HG02938 (cell line): ENCODE measurements around the gene NR3C1.

Experiments used
- ATAC-seq: cut with Tn5 transposase; IDR thresholded peaks from one replicate; pipeline ENCODE4 v1.9.1; 2021; ENCODE audit warnings: mild to moderate bottlenecking, moderate library complexity; ENCODE audit not compliant: unreplicated experiment

Gene NR3C1

GRCh38 chr5:143372187-143372829, 31.2 kb downstream of the NR3C1 start:
- no peak for ATAC-seq

- no peak for ATAC-seq
These were observed 33.0 kb downstream of the NR3C1 start for GRCh38 chr5:143370440-143370839.

- ATAC-seq: no peak
These were observed 39.4 kb downstream of the NR3C1 start for GRCh38 chr5:143364061-143364460.

- no peak for ATAC-seq
These were observed 40.7 kb downstream of the NR3C1 start for GRCh38 chr5:143362664-143363227.

- no peak for ATAC-seq
These were observed 42.0 kb downstream of the NR3C1 start for GRCh38 chr5:143361438-143361837.

- ATAC-seq: no peak
These were observed 42.7 kb downstream of the NR3C1 start for GRCh38 chr5:143360755-143361154.

- no peak for ATAC-seq
These were observed 43.6 kb downstream of the NR3C1 start for GRCh38 chr5:143359869-143360268.

- no peak for ATAC-seq
These were observed 46.5 kb downstream of the NR3C1 start for GRCh38 chr5:143356855-143357583.

GRCh38 chr5:143355710-143356109, 47.8 kb downstream of the NR3C1 start:
- ATAC-seq: no peak

GRCh38 chr5:143354025-143354424, 49.5 kb downstream of the NR3C1 start:
- ATAC-seq: peak; percentile 47

GRCh38 chr5:143352691-143353090, 50.8 kb downstream of the NR3C1 start:
- ATAC-seq: no peak

- no peak for ATAC-seq
These were observed 52.5 kb downstream of the NR3C1 start for GRCh38 chr5:143350751-143351602.

GRCh38 chr5:143350341-143350740, 53.1 kb downstream of the NR3C1 start:
- ATAC-seq: no peak

- no peak for ATAC-seq
These were observed 54.3 kb downstream of the NR3C1 start for GRCh38 chr5:143349177-143349576.

- no peak for ATAC-seq
These were observed 55.7 kb downstream of the NR3C1 start for GRCh38 chr5:143347698-143348344.

GRCh38 chr5:143347046-143347445, 56.4 kb downstream of the NR3C1 start:
- ATAC-seq: no peak

- no peak for ATAC-seq
These were observed 57.6 kb downstream of the NR3C1 start for GRCh38 chr5:143345671-143346440.

- no peak for ATAC-seq
These were observed 60.4 kb downstream of the NR3C1 start for GRCh38 chr5:143343042-143343441.

GRCh38 chr5:143342607-143343006, 60.9 kb downstream of the NR3C1 start:
- ATAC-seq: no peak
